SK-N-SH (cell line): Measurements from ENCODE around the gene SMIM1.

ENCODE experiments used
- CTCF ChIP-seq: fragments of 200-600 bp; sonication (generic); IDR thresholded peaks from 2 replicates; pipeline ENCODE4 v1.6.1; 2017; ENCODE audit warnings: antibody characterized with exemption, mild to moderate bottlenecking, moderate library complexity
- EP300 ChIP-seq, 2 experiments: IDR thresholded peaks; 2 replicates each; pipeline versions ENCODE4 v1.4.0 to v1.6.1; 2012; ENCODE audit warnings: borderline replicate concordance in 1 of 2, low read depth in 1 of 2, low read length in 1 of 2
- JUND ChIP-seq: IDR thresholded peaks from 2 replicates; pipeline ENCODE4 v1.4.0; 2012
- PBX3 ChIP-seq: IDR thresholded peaks from 2 replicates; pipeline ENCODE4; 2012
- POLR2AphosphoS5 ChIP-seq: IDR thresholded peaks from 2 replicates; pipeline ENCODE4 v1.6.1; 2012; ENCODE audit warnings: low read depth, low read length
- RFX5 ChIP-seq: IDR thresholded peaks from 2 replicates; pipeline ENCODE4 v1.6.1; 2012; ENCODE audit warnings: mild to moderate bottlenecking, improper control_type of control experiment, low read length
- SIN3A ChIP-seq: IDR thresholded peaks from 2 replicates; pipeline ENCODE4 v1.6.1; 2012; ENCODE audit warnings: low read depth, mild to moderate bottlenecking, low read length, moderate library complexity, borderline replicate concordance
- TAF1 ChIP-seq: IDR thresholded peaks from 2 replicates; pipeline ENCODE4 v1.6.1; 2012; ENCODE audit warnings: low read depth, mild to moderate bottlenecking, low read length, moderate library complexity, borderline replicate concordance
- YY1 ChIP-seq: IDR thresholded peaks from 2 replicates; pipeline ENCODE4 v1.4.0; 2012; ENCODE audit warnings: low read depth, mild to moderate bottlenecking
- TF ChIP-seq, protein P1 (sequence below): IDR thresholded peaks from 2 replicates; pipeline ENCODE4 v1.4.0; 2012; ENCODE audit warnings: low read depth

DNA sequence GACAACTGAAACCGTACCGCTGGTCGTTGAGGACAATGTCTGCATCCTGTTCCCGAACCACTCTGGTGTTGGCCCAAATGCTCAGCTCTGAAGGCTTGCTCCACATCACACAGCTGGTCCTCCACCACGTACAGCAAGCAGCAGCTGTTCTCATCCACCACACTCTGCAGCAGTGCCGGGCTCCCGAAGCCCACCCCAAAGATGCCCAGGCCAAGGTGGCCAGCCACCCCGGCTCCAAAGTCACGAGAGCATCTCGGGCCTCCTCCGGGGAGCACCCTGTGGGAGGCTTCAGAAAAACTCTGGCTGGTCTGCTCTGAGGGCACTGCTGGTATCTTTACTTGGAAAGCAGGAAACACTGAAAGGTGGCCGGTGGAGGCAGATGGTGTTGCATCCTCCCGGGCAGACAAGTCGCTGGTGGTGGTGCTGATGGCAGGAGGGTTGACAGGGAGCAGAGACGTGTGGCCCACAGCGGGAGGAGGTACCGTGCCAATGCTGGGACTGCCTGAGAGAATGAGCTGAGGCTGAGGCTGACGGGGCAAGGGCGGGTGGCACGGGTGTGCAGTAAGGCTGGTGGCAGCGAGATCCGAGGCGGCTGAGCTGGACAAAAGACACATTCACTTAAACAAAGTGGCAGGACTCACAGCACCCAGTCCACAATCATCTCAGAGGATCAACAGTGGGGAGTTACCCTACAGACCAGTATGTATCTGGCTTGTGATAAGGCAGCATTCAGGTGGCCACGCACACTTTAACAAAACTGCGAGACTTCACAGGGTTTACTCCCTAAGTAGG, 26.8 kb upstream of the SMIM1 start:
- TF ChIP-seq YY1 = no peak
- no peak for TF ChIP-seq CTCF
- no peak for TF ChIP-seq POLR2AphosphoS5
- TF ChIP-seq RFX5 = no peak
- TF ChIP-seq TAF1 = no peak
- TF ChIP-seq EP300 (IDR thresholded peaks at IDR 0.05; ENCODE audit: borderline replicate concordance in 1 of 2, low read depth in 1 of 2, low read length in 1 of 2) = no peak
- TF ChIP-seq JUND = no peak
- no peak for TF ChIP-seq PBX3
- TF ChIP-seq, protein P1, sequence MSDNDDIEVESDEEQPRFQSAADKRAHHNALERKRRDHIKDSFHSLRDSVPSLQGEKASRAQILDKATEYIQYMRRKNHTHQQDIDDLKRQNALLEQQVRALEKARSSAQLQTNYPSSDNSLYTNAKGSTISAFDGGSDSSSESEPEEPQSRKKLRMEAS = no peak
- no peak for TF ChIP-seq SIN3A
